HG03103 (cell line): ENCODE data around the gene ANKRD60.

ENCODE experiments used
- ATAC-seq: cut with Tn5 transposase; IDR thresholded peaks from one replicate; pipeline ENCODE4 v1.9.1; 2021; ENCODE audit warnings: low read depth; ENCODE audit not compliant: unreplicated experiment

ANKRD60 gene

GRCh38 chr20:58245181-58245891 lies 16.9 kb upstream of the ANKRD60 start:
- no peak for ATAC-seq

GRCh38 chr20:58244517-58245030 lies 16.1 kb upstream of the ANKRD60 start:
- ATAC-seq = no peak

GRCh38 chr20:58243653-58244410 lies 15.4 kb upstream of the ANKRD60 start:
- ATAC-seq = no peak

- ATAC-seq = no peak
These were observed 14.4 kb upstream of the ANKRD60 start for GRCh38 chr20:58242824-58243223.

- no peak for ATAC-seq
These were observed 13.5 kb upstream of the ANKRD60 start for GRCh38 chr20:58241766-58242465.

- no peak for ATAC-seq
These were observed 12.0 kb upstream of the ANKRD60 start for GRCh38 chr20:58240471-58240870.

GRCh38 chr20:58239216-58239615 lies 10.8 kb upstream of the ANKRD60 start:
- no peak for ATAC-seq

- no peak for ATAC-seq
These were observed 10.0 kb upstream of the ANKRD60 start for GRCh38 chr20:58238490-58238889.

GRCh38 chr20:58237318-58238132 lies 9.1 kb upstream of the ANKRD60 start:
- ATAC-seq = no peak

GRCh38 chr20:58236612-58237317 lies 8.3 kb upstream of the ANKRD60 start:
- ATAC-seq = peak; percentile 72

GRCh38 chr20:58235010-58235409 lies 6.6 kb upstream of the ANKRD60 start:
- ATAC-seq = no peak

- no peak for ATAC-seq
These were observed 5.6 kb upstream of the ANKRD60 start for GRCh38 chr20:58233881-58234528.

- no peak for ATAC-seq
These were observed 4.9 kb upstream of the ANKRD60 start for GRCh38 chr20:58233393-58233792.

- no peak for ATAC-seq
These were observed 3.2 kb upstream of the ANKRD60 start for GRCh38 chr20:58231683-58232082.

GRCh38 chr20:58229198-58229798 lies 845 bp upstream of the ANKRD60 start:
- no peak for ATAC-seq

- ATAC-seq = no peak
These were observed 360 bp downstream of the ANKRD60 start for GRCh38 chr20:58228103-58228483.

- no peak for ATAC-seq
These were observed 906 bp downstream of the ANKRD60 start for GRCh38 chr20:58227391-58228102.

GRCh38 chr20:58225452-58226200 lies 2.8 kb downstream of the ANKRD60 start:
- ATAC-seq = no peak
